ENCODE results near the gene TAS2R8. TPM values are rescaled to one million over a fixed set of nuclear protein-coding genes. Genes with fewer than 3 reads are reported as not detected.

TAS2R8 gene
- total and polyA plus RNA-seq, 4 donors, result 0.11 to 0.89 TPM; not detected in 2

GRCh38 chr12:10759657-10760056 is 47.4 kb downstream of the TAS2R8 start:
- Histone ChIP-seq H3K9me3 (ENCODE audit: control insufficient read depth, insufficient read depth, low read length) (no peaks in the 10 kb centered on the region), H3K4me3 (ENCODE audit: low read depth, low read length) (no peak overlapping the region), H3K27ac (ENCODE audit: low read depth, low read length) (no peak overlapping the region), H3K36me3 (ENCODE audit: control insufficient read depth, insufficient read depth, low read length) (no peaks in the 10 kb centered on the region), H3K4me1 (ENCODE audit: control insufficient read depth, insufficient read depth, low read length) (no peaks in the 10 kb centered on the region), H3K27me3 (ENCODE audit: control insufficient read depth, insufficient read depth, low read length) (no peaks in the 10 kb centered on the region)
- no CpG with 5 or more reads among the region's 2 CpGs for WGBS (ENCODE audit: insufficient coverage)
- DNase-seq (ENCODE audit: low read depth in 4 of 6, low spot score in 6 of 6), result no peak

GRCh38 chr12:10756194-10756593 is 50.9 kb downstream of the TAS2R8 start:
- Histone ChIP-seq H3K9me3 (ENCODE audit: control insufficient read depth, insufficient read depth, low read length) (no peaks in the 10 kb centered on the region), H3K4me3 (ENCODE audit: low read depth, low read length) (no peak overlapping the region), H3K27me3 (ENCODE audit: control insufficient read depth, insufficient read depth, low read length) (no peaks in the 10 kb centered on the region), H3K27ac (ENCODE audit: low read depth, low read length) (no peak overlapping the region), H3K36me3 (ENCODE audit: control insufficient read depth, insufficient read depth, low read length) (no peaks in the 10 kb centered on the region), H3K4me1 (ENCODE audit: control insufficient read depth, insufficient read depth, low read length) (no peaks in the 10 kb centered on the region)
- no peak for DNase-seq (ENCODE audit: low read depth in 4 of 6, low spot score in 6 of 6)
- 100% methylated on average over 2 of the region's 4 CpGs for WGBS (ENCODE audit: insufficient coverage)

Small RNA genes lying within 50 kb of the gene (small RNA-seq; reads per million reads assigned to genes)
- not detected for gene PRR4 (ENCODE audit: low replicate concordance)

Other genes with a start within 250 kb of the TAS2R8 start
- gene MAGOHB, start 193.7 kb downstream of the TAS2R8 start, total RNA-seq, result 10 to 100 TPM; 20.3 to 28.3 TPM
- 10 to 100 TPM; 18.3 to 22.2 TPM for gene MAGOHB, start 193.7 kb downstream of the TAS2R8 start, polyA plus RNA-seq (ENCODE audit: insufficient read length in 2 of 2)
- 10 to 100 TPM in 1 of 2 donors, 1 to 10 TPM in 1; 3.0 to 11.2 TPM for gene STYK1, start 133.2 kb downstream of the TAS2R8 start, total RNA-seq
- gene STYK1, start 133.2 kb downstream of the TAS2R8 start, polyA plus RNA-seq (ENCODE audit: insufficient read length in 2 of 2), result 1 to 10 TPM; 6.2 to 6.4 TPM
- 10 to 100 TPM; 54.6 to 61.7 TPM for gene YBX3, start 84.0 kb downstream of the TAS2R8 start, total RNA-seq
- 10 to 100 TPM; 56.2 to 80.2 TPM for gene YBX3, start 84.0 kb downstream of the TAS2R8 start, polyA plus RNA-seq (ENCODE audit: insufficient read length in 2 of 2)
- under 1 TPM in 1 of 2 donors, not detected in 1; 0.33 TPM for gene TAS2R7, start 4.7 kb downstream of the TAS2R8 start, total RNA-seq
- not detected for gene TAS2R7, start 4.7 kb downstream of the TAS2R8 start, polyA plus RNA-seq (ENCODE audit: insufficient read length in 2 of 2)
- gene TAS2R9, start 2.9 kb upstream of the TAS2R8 start, total RNA-seq, result 1 to 10 TPM in 1 of 2 donors, under 1 TPM in 1; 0.44 to 1.4 TPM
- under 1 TPM in 1 of 2 donors, not detected in 1; 0.24 TPM for gene TAS2R9, start 2.9 kb upstream of the TAS2R8 start, polyA plus RNA-seq (ENCODE audit: insufficient read length in 2 of 2)
- gene TAS2R10, start 19.1 kb upstream of the TAS2R8 start, total RNA-seq, result 1 to 10 TPM; 1.8 to 4.5 TPM
- under 1 TPM; 0.74 to 0.86 TPM for gene TAS2R10, start 19.1 kb upstream of the TAS2R8 start, polyA plus RNA-seq (ENCODE audit: insufficient read length in 2 of 2)
- 10 to 100 TPM in 1 of 2 donors, 1 to 10 TPM in 1; 3.5 to 11.8 TPM for gene PRR4, start 42.2 kb upstream of the TAS2R8 start, total RNA-seq
- 10 to 100 TPM; 10.7 to 12.5 TPM for gene PRR4, start 42.2 kb upstream of the TAS2R8 start, polyA plus RNA-seq (ENCODE audit: insufficient read length in 2 of 2)
- gene PRH1, start 77.0 kb upstream of the TAS2R8 start, total RNA-seq, result 10 to 100 TPM; 44.5 to 66.9 TPM
- 10 to 100 TPM in 1 of 2 donors, 1 to 10 TPM in 1; 10.0 to 12.3 TPM for gene PRH1, start 77.0 kb upstream of the TAS2R8 start, polyA plus RNA-seq (ENCODE audit: insufficient read length in 2 of 2)
- gene TAS2R13, start 102.3 kb upstream of the TAS2R8 start, total RNA-seq, result 10 to 100 TPM in 1 of 2 donors, 1 to 10 TPM in 1; 2.5 to 10.9 TPM
- not detected for gene TAS2R13, start 102.3 kb upstream of the TAS2R8 start, polyA plus RNA-seq (ENCODE audit: insufficient read length in 2 of 2)
- under 1 TPM in 1 of 2 donors, not detected in 1; 0.88 TPM for gene PRH2, start 122.0 kb upstream of the TAS2R8 start, total RNA-seq
- gene PRH2, start 122.0 kb upstream of the TAS2R8 start, polyA plus RNA-seq (ENCODE audit: insufficient read length in 2 of 2), result not detected
- gene TAS2R14, start 132.0 kb upstream of the TAS2R8 start, total RNA-seq, result 10 to 100 TPM in 1 of 2 donors, 1 to 10 TPM in 1; 3.0 to 13.3 TPM
- 1 to 10 TPM; 4.6 to 5.3 TPM for gene TAS2R14, start 132.0 kb upstream of the TAS2R8 start, polyA plus RNA-seq (ENCODE audit: insufficient read length in 2 of 2)
- 10 to 100 TPM in 1 of 2 donors, 1 to 10 TPM in 1; 3.9 to 10.9 TPM for gene TAS2R50, start 179.6 kb upstream of the TAS2R8 start, total RNA-seq
- gene TAS2R50, start 179.6 kb upstream of the TAS2R8 start, polyA plus RNA-seq (ENCODE audit: insufficient read length in 2 of 2), result under 1 TPM in 1 of 2 donors, not detected in 1; 0.17 TPM
- gene TAS2R20, start 191.0 kb upstream of the TAS2R8 start, total RNA-seq, result 10 to 100 TPM in 1 of 2 donors, 1 to 10 TPM in 1; 3.4 to 14.6 TPM
- gene TAS2R20, start 191.0 kb upstream of the TAS2R8 start, polyA plus RNA-seq (ENCODE audit: insufficient read length in 2 of 2), result 1 to 10 TPM; 2.1 to 2.6 TPM
- 10 to 100 TPM in 1 of 2 donors, 1 to 10 TPM in 1; 6.3 to 15.9 TPM for gene TAS2R19, start 215.3 kb upstream of the TAS2R8 start, total RNA-seq
- 1 to 10 TPM; 1.4 to 2.3 TPM for gene TAS2R19, start 215.3 kb upstream of the TAS2R8 start, polyA plus RNA-seq (ENCODE audit: insufficient read length in 2 of 2)
- 10 to 100 TPM in 1 of 2 donors, 1 to 10 TPM in 1; 7.8 to 18.3 TPM for gene TAS2R31, start 224.1 kb upstream of the TAS2R8 start, total RNA-seq
- 1 to 10 TPM in 1 of 2 donors, under 1 TPM in 1; 0.82 to 1.6 TPM for gene TAS2R31, start 224.1 kb upstream of the TAS2R8 start, polyA plus RNA-seq (ENCODE audit: insufficient read length in 2 of 2)

All from spinal cord (tissue), 10 donors.